GM13977 (cell line): ENCODE results near the gene CYP2A7.
"Not testable (repeated sequence)": the region's sequence is repeated elsewhere in the genome, so short reads cannot be mapped to it uniquely, and the experiment has no call there.

Experiments
- DNase-seq: peaks from one replicate; pipeline ENCODE4 v3.0.0; 2012; ENCODE audit warnings: low spot score
- CTCF ChIP-seq: IDR thresholded peaks from 2 replicates; pipeline ENCODE4 v1.5.1; 2012; ENCODE audit warnings: mild to moderate bottlenecking, control low read depth; ENCODE audit not compliant: insufficient read depth; ENCODE audit errors: extremely low read depth, missing control alignments
- in situ Hi-C: fragments of 300-500 bp; cut with MboI; formaldehyde crosslinking; loops from one replicate; pipeline ENCODE4 v1.12.0; 2022; ENCODE audit warnings: low sequenced_read_pairs, low pct_unique_long_range_greater_than_20kb, mixed read lengths, inconsistent platforms; ENCODE audit not compliant: unreplicated experiment

Gene CYP2A7

GRCh38 chr19:40921005-40921897 is 39.2 kb upstream of the CYP2A7 start:
- in situ Hi-C loops, result no loop called here
- no peak for TF ChIP-seq CTCF
- no peak for DNase-seq

GRCh38 chr19:40920300-40921004 is 38.4 kb upstream of the CYP2A7 start:
- TF ChIP-seq CTCF, result no peak
- in situ Hi-C loops, result no loop called here
- DNase-seq, result no peak

GRCh38 chr19:40919530-40920299 is 37.7 kb upstream of the CYP2A7 start:
- DNase-seq, in situ Hi-C loops: not testable (repeated sequence)

GRCh38 chr19:40918303-40918702 is 36.3 kb upstream of the CYP2A7 start:
- in situ Hi-C loops, DNase-seq: not testable (repeated sequence)

- TF ChIP-seq CTCF, result no peak
- DNase-seq, result no peak
- in situ Hi-C loops, result no loop called here
Observed at GRCh38 chr19:40908976-40909375, 26.9 kb upstream of the CYP2A7 start.

- no peak for TF ChIP-seq CTCF
- in situ Hi-C loops, result no loop called here
- no peak for DNase-seq
Observed at GRCh38 chr19:40907968-40908735, 26.1 kb upstream of the CYP2A7 start.

GRCh38 chr19:40906512-40906911 is 24.5 kb upstream of the CYP2A7 start:
- DNase-seq, result no peak
- in situ Hi-C loops, result no loop called here
- TF ChIP-seq CTCF, result no peak

- in situ Hi-C loops, DNase-seq: not testable (repeated sequence)
Observed at GRCh38 chr19:40904673-40905156, 22.7 kb upstream of the CYP2A7 start.

GRCh38 chr19:40901975-40902750 is 20.1 kb upstream of the CYP2A7 start:
- DNase-seq, in situ Hi-C loops: not testable (repeated sequence)

GRCh38 chr19:40900521-40900920 is 18.5 kb upstream of the CYP2A7 start:
- in situ Hi-C loops, result not testable (repeated sequence)

More at GRCh38 chr19:40900521-40900920, 18.5 kb upstream of the CYP2A7 start:
- not testable (repeated sequence) for DNase-seq
